HG02852 (cell line): ENCODE measurements around the gene TEX14.
A peak's percentile ranks its signal among the peaks of the same experiment; 100 is the strongest.
"Not testable (repeated sequence)": the region's sequence is repeated elsewhere in the genome, so short reads cannot be mapped to it uniquely, and the experiment has no call there.

Experiments used
- ATAC-seq: cut with Tn5 transposase; IDR thresholded peaks from one replicate; pipeline ENCODE4 v1.9.1; 2021; ENCODE audit warnings: mild to moderate bottlenecking, moderate library complexity; ENCODE audit not compliant: unreplicated experiment

TEX14 gene

DNA sequence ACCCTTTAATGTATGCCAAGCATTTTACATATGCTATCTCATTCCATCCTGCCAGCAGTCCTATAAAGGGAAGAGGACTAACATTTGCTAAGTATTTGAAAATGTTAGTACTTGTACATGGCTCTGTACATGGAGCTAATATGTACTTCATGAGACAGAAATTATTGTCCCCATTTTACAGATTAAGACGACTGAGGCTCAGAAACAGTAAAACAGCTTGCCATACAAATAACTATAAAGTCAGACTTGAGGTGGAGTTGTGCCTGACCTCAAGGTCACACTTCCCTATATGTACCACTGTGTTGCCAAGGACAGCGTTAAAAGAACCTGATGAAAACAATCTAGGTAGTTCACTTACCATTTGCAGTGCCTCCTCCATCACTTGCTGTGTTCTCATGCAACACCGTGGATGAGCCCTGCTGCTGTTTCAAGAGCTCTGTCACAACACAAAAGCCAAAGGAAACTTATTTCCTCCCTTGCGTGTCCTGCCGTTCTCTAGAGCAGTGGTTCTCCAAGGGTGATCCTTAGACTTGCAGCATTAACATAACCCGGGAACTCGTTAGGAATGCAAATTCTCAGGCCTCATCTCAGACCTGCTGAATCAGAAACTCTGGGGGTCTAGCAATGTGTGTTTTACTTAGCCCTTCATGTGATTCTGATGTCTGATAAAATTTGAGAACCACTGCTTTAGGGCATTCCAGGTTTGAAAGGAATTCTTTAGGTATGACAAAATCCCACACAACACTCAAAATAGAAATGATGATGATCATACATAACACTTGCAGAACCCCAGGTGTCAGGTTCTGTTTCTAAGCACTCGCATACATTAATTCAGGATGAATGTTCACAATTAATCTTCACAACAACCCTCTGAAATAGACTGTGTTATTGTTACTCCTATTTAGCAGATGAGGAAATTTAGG, 126.2 kb downstream of the TEX14 start:
- no peak for ATAC-seq

DNA sequence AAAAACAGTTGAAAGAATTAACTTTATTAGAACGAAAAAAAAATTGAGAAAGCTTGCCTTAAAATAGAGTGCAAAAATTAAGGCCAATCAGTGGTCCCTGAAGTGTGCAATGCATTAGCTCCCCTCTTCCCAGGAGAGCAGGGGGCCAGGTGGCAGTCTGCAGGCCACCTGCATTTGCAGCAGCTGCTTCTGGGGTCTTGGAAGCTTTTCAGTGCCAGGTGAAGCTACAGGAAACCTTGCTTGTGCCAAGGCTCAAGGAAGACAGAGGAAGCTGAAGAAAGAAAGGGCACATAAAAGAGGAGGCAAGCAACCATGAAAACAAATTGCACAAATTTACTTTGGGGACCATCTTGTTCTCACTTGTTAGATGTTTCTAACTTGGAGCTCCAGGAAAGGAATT, 126.9 kb downstream of the TEX14 start:
- no peak for ATAC-seq

DNA sequence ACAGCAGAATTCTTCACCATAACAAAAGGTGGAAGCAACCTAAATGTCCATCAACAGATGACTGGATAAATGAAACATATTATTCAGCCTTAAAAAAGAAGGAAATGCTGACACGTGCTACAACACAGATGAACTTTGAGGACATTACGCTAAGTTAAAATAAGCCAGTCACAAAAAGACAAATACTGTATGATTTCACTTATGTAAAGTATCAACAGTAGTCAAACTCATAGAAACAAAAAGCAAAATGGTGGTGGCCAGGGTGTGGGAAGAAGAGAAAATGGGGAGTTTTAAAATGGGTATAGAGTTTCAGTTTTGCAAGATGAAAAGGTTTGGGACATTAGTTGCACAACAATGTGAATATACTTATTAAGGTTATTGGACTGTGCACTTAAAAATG, 127.6 kb downstream of the TEX14 start:
- ATAC-seq: no peak

DNA sequence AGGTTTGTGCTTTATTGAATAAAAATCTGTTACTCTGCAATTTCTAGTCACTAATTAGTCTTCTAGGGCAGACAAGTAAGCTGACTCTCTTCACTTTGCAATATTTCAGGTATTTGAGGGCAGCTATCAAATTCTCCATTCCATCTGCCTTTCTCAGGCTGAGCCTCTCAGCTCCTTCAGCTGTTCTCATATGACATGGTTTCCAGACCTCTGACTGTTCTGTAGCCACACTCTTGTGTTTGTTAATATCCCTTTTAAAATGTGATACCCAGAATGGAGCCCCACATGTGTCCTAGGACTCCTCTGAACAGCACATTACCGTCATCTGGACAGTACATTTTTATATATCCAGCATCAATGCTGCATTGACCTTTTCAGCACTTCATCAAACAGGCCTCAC, 131.3 kb downstream of the TEX14 start:
- ATAC-seq: no peak

DNA sequence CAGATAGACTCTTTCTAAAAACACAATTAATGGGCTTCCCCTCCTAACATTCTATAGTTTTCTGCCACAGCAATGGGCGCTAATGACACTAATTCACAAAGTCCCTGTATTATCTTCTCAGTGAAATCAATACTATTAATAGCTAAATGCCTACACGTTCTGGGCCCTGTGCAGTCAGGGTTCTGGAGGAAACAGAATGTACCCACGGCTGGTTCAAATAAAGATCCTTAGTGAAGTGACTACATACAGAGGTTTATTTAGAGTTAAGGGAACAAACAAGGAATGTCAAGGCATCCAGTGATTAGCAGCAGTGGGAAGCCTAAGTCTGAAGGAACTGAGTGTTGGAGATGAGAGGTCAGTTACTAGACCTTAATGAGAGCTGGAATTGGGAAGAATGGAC, 133.9 kb downstream of the TEX14 start:
- ATAC-seq: no peak

DNA sequence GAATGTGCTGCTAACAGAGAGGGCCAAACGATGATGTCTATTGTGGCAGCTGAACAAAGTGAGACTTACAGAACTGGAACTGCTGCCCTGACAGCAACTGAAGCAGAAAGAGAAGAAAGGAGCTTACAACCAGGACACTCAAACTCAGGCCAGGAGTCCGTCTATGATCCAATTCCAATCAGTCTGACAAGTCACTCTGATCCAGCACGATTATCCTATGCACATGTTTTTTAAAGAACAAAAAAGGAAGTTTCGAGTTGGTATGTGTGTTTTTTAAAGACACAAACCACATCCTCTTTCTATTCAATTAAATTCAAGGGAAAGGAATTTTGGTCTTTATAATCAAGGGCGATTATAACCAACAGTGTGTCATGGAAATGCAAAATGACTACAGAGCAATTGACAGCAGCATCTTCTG, 135.0 kb downstream of the TEX14 start:
- no peak for ATAC-seq

DNA sequence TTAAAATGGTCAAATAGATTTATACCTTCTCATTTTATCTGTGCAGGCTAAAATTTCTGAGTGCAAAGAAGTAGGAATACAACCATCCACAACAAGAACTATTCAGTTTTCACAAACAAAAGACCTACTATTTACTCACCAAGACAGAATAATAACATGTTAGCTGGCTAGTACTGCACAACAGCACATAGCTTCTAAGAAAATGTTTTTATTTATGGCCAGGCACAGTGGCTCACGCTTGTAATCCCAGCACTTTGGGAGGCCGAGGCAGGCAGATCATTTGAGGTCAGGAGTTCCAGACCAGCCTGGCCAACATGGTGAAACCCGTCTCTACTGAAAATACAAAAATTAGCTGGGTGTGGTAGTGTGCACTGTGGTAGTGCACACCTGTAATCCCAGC, 136.7 kb downstream of the TEX14 start:
- ATAC-seq: not testable (repeated sequence)

DNA sequence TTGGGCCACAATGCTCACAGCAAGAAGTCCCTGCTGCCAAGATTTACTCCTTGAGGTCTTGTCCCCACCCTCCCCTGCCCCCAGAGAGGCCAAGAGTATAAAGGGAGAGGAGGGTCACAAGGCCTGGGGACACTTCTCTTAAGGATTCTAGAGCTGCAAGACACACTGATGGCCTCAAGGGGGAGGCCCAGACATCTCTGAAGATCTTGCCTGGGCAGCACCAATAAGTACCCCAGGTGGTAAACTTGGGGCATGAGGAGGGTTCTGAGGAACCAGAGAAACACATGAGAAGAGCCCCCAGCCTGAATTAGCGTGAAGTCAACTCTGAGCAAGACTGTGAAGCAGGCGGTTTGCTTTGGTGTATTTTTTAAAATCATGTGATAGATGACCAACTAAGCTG, 150.6 kb downstream of the TEX14 start:
- ATAC-seq: no peak

DNA sequence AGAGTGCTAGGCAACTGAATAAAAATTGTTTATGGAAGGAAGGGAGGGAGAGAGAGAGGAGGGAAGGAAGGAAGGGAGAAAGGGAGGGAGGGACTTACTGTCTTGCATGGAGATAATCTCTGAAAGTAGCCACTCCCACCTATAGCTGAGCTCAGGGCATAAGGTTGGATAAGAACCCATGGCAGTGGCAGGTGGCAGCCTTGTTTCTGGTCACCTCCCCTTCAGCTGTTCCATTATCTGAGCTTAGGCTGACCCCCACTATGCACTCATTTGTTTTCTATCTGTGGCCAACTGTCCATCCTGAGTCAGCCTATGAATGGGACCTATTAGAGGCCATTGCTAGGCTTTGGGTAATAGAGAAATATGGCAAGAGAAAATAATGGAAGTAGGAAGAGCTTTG, 152.1 kb downstream of the TEX14 start:
- ATAC-seq: no peak

DNA sequence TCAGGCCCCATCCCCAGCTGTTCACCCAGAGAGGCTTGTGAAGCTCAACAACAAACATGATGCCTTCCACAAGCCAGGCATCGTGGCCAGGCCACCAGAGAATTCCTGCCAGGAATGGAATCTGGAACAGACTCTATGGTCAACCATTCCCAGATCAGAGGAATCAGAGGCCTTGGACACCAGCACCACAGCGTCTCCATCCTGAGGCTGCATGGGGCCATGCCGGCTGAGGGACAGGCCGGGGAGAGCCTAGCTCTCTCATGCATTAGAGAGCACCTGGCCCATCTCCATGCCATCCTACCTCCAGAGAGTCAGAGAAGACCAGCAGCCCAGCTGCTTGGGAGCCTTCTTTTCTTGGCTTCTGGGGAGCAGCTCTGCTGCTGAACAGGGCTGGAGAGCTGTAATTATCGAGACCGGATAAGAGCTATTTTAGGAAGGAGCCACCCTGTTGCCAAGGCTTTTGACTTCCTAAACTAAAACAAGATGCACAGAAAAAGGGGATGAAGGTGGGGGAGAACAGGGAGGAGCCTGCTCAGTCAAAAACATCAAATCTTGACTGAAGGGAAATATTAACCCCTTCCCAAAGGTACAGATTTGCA, 152.9 kb downstream of the TEX14 start:
- no peak for ATAC-seq

DNA sequence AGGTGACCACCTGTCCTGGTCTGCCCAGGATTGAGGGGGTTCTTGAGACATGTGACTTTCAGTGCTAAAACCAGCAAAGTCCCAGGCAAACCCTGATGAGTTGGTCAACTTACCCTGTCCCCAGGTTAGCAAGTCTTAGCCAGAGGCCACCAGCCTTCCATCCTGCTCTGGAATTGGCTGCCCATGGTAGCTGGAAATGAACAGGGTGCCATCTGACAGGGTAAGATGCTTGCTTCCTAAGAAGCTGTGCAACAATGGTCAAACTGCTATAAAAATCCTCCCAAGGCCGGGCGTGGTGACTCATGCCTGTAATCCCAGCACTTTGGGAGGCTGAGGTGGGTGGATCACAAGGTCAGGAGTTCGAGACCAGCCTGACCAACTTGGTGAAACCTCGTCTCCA, 154.6 kb downstream of the TEX14 start:
- no peak for ATAC-seq

DNA sequence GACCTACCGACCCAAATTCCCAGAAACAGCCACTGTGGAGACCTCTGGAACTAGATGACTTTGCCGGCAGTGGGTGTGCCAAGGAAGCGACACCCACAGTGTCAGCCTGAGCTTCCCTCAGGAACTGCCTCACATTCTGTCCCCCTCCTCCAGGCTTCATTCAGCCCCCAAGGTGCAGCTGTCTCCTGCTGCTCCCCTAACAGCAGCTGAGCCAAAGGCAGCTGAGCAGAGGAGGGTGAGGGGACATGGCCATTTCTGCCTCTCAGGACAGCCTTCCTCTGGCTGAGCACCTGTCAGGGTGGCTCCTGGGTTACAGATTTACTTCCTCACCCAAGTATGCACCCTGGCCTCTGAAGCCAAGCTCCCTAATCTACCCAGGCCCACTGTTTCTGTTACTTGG, 155.3 kb downstream of the TEX14 start:
- no peak for ATAC-seq

DNA sequence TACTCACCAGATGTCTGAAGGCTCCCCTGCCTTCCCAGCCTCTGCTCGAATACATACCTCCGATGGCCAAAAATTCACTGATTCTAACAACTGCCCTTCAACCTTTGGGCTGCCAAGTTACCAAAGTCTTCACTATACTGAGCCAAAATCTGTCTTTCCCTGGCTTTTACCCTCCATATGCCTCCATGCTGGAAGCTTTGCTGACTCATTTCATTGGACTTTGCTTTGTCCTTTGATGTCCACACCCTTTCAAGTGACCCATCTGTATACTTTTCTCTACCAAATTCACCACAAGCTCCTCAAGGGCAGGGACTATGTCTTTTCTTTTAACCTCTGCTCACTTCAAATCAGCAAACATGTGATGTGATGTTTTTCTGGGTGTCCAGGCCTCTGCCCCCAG, 156.4 kb downstream of the TEX14 start:
- ATAC-seq: no peak

DNA sequence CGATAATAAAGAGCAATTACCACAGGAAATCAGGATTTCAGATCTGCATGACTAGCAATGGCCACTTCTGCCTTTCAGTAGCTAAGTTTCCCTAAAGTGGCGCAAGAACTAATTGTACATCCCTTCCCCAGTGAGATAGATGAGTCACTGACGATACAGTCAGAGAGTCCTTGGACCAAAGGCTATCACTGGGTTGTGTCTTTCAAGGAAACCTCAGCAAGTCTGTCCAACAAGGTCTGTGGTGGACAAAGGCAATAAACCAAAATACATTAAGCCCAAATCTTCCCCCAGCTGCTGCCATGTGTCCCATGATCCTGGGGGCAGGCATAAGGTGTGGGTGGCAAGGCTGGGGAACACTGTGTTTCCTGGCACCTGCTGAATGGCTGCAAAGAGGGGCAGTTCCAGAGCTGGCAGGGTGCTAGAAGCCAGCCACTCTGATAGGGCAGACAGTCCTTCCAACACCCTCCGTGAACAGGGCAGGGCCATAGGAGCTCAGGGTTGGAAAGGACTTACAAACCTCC, 156.9 kb downstream of the TEX14 start:
- no peak for ATAC-seq

DNA sequence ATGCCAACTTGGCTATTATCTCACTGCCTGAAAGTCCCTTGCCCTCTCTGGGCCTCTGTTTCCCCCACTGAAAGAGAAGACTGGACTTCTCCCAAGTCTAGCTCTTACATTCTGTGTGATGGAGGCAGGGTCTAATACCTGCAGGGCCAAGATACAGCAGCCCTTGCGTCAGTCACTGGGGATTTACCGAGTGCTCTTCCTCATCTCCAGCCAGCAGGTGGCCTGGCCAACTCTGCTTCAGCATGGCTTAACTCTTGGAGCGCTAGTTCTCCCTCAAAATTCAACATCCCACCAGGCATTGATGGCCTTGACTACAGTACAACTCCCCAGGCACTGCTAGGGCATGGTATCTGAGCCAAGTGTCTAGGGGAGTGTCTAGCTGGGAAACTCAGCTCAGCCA, 157.5 kb downstream of the TEX14 start:
- no peak for ATAC-seq

DNA sequence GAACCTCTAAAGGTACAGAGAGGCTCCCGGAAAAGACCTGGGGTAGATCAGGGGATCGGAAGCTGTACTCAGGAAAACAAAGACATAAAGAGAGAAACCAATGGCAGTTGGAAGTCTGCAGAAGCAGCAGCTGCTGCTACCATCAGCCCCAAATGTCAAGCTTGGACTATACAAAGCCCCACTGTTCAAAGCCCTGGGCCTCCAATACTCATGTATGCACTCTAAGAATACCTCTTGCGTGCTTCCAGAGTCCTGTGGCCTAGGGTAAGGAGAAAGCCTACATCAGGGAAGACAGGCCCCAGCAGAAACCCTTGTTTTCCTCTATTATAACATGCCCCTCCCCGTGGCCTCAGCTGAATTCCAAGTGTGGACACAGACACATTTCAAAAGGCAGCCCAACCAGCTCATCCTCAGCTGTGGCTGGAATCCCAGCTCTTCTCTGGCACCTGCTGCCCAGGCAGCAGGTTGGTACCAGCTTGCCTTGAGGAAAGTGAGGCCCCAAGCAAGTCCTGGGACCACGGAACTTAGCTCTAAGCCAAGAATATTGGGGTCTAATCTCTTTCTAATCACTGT, 158.1 kb downstream of the TEX14 start:
- no peak for ATAC-seq

DNA sequence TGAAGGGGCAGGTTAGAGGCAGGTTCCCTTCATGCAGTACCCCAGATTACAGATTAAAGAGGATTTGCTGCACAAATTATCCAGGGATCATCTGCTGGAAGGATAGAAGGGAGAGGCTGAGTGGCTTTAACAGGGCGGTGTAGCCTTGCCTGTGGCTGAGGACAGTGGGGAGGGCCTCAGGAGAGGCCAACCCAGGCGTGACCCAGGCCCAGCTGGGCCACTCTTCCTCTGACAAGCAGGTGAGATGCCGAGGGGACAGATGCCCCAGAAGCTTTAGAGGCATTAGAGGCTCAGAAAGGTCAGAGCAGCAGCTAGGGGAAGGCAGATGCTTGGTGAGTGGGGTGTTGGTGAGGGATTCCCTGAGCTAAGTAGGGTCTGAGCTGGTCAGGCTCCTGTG, 159.3 kb downstream of the TEX14 start:
- ATAC-seq: no peak

DNA sequence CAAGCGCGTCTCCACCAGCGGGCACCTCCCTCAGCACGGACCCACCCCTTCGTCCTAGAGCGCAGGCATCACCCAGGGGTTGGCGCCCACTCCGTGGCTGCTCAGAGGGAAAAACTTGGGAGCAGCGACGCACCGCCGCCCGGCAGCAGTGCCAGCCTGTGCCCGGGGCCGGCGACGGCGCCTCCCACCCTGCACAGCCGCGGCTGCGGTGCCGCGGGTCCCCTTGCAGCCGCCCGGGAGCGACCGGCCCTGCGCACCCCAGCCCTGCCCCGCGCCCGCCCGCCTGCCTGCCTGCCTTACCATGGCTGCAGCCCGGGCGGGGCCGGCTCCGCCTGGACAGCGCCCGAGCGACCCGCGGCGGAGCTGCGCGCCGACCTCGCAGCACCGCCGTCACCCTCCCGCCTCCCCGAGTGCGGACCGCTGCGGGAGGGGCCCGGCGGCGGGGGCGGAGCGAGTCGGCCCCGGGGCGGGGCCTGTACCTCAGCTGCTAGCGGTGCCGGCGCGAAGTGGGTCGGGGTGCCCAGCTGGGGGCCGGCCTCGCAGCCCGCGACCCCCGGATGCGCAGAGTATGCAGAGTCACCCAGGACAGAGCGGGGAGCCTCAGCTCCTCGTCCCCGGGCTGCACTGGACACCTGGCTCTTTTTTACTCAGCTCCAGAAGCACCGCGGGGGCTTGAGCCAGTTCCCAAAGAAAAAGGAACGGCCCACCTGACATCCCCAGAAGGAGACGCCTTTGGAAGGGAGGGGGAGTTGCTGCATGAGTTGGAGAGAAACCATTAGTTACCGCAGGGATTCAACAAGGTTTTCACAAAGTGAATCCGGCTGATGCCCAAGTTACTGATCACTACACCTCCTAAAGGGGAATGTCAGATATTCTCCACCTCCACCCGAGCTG, 159.9 kb downstream of the TEX14 start:
- peak; percentile 74 for ATAC-seq

DNA sequence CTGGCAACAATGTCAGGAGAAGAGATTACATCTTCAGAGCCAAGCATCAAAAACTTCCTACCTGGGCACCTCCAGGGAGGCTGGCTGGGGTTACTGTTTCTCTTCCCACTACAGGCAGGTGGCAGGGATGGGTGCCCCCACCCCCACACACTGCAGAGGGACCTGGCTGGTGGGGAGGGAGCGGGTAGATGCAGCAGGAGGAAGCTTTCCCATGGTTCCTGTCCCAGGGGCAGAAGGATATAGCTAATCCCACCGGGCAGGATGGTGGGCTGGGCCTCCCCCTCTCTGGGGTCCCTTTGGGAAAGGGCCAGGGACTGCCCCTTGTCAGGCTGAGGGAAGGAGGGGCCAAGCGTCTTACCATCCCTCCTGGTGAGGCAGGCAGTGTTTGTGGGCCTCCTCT, 160.7 kb downstream of the TEX14 start:
- ATAC-seq: no peak

DNA sequence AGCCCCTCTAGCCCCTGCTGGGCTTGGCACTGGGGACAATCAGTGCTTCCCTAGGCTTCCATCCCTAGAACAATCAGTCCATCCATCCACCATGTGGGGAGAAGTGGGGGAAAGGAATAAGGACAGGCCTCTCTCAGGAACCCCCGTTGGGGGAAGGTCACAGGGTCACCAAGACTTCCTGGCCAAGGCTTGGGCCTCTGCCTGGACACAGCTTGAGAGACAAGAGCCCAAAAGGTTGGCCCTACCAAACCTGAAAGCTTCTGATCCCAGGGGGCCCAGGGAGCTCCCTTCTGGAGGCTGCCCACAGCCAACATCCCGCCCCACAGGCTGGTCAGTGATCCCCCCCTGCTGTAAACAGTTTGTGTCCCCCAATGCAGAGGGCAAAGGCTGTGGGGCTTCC, 161.2 kb downstream of the TEX14 start:
- no peak for ATAC-seq

DNA sequence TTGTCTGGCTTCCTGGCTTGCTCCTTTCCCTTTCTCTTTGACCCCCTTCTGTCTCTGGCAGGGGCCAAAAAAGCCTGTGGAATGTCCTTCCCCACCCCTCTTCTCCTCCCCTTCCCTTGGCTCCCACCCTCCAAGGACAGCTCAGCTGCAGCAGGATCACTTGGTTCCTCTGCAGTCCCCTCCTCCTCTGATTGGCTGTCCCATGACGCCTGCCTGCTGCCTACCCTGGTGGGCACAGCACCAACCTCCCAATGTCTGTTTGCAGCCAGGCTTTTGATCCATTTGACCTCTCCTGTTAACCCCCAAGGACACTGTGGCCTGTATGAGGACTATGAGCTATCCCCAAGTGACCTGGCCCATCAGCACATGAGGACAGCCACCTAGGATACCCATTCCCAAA, 162.6 kb downstream of the TEX14 start:
- ATAC-seq: no peak
